ENCODE results near the gene PCDHA6. TPM values are rescaled to one million over a fixed set of nuclear protein-coding genes. Genes with fewer than 3 reads are reported as not detected.
"Not testable (repeated sequence)": the region's sequence is repeated elsewhere in the genome, so short reads cannot be mapped to it uniquely, and the experiment has no call there.

The PCDHA6 gene
- total RNA-seq, 2 donors from 2014 or later, result not detected

GRCh38 chr5:140801494-140801841, 26.3 kb upstream of the PCDHA6 start:
- no peak overlapping the region for H3K4me3 Mint-ChIP-seq
- H3K9me3 ChIP-seq (ENCODE audit: control insufficient read depth, low read length, poor library complexity, severe bottlenecking), result peaks cover 4% of the 10 kb centered on the region
- ATAC-seq, result no peak
- no peak for DNase-seq
- H3K4me1 Mint-ChIP-seq, result no peaks in the 10 kb centered on the region
- no peak overlapping the region for H3K27ac Mint-ChIP-seq
- H3K36me3 Mint-ChIP-seq (ENCODE audit: low read depth), result no peaks in the 10 kb centered on the region
- peaks cover 12% of the 10 kb centered on the region for H3K27me3 Mint-ChIP-seq

DNA sequence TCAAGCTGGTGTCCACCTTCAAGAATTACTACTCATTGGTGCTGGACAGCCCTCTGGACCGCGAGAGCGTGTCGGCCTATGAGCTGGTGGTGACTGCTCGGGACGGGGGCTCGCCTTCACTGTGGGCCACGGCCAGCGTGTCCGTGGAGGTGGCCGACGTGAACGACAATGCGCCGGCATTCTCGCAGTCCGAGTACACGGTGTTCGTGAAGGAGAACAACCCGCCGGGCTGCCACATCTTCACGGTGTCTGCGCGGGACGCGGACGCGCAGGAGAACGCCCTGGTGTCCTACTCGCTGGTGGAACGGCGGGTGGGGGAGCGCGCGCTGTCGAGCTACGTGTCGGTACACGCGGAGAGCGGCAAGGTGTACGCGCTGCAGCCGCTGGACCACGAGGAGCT, 25.4 kb upstream of the PCDHA6 start:
- H3K27me3 Mint-ChIP-seq, result peaks cover 12% of the 10 kb centered on the region
- not testable (repeated sequence) for H3K27ac Mint-ChIP-seq; DNase-seq; H3K36me3 Mint-ChIP-seq (ENCODE audit: low read depth); ATAC-seq; H3K4me3 Mint-ChIP-seq; H3K9me3 ChIP-seq (ENCODE audit: control insufficient read depth, low read length, poor library complexity, severe bottlenecking); H3K4me1 Mint-ChIP-seq

DNA sequence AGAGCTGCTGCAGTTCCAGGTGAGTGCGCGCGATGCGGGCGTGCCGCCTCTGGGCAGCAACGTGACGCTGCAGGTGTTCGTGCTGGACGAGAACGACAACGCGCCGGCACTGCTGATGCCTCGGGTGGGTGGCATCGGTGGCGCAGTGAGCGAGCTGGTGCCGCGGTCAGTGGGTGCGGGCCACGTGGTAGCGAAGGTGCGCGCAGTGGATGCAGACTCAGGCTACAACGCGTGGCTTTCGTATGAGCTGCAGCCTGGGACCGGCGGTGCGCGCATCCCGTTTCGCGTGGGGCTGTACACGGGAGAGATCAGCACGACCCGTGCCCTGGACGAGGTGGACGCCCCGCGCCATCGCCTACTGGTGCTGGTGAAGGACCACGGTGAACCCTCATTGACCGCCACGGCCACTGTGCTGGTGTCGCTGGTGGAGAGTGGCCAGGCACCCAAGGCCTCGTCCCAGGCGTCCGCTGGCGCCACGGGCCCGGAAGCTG, 24.9 kb upstream of the PCDHA6 start:
- DNase-seq, result no peak
- no peak overlapping the region for H3K27ac Mint-ChIP-seq
- H3K4me1 Mint-ChIP-seq, result no peaks in the 10 kb centered on the region
- peaks cover 12% of the 10 kb centered on the region for H3K27me3 Mint-ChIP-seq
- H3K4me3 Mint-ChIP-seq, result no peak overlapping the region
- H3K9me3 ChIP-seq (ENCODE audit: control insufficient read depth, low read length, poor library complexity, severe bottlenecking), result peaks cover 4% of the 10 kb centered on the region
- H3K36me3 Mint-ChIP-seq (ENCODE audit: low read depth), result no peaks in the 10 kb centered on the region
- ATAC-seq, result no peak

DNA sequence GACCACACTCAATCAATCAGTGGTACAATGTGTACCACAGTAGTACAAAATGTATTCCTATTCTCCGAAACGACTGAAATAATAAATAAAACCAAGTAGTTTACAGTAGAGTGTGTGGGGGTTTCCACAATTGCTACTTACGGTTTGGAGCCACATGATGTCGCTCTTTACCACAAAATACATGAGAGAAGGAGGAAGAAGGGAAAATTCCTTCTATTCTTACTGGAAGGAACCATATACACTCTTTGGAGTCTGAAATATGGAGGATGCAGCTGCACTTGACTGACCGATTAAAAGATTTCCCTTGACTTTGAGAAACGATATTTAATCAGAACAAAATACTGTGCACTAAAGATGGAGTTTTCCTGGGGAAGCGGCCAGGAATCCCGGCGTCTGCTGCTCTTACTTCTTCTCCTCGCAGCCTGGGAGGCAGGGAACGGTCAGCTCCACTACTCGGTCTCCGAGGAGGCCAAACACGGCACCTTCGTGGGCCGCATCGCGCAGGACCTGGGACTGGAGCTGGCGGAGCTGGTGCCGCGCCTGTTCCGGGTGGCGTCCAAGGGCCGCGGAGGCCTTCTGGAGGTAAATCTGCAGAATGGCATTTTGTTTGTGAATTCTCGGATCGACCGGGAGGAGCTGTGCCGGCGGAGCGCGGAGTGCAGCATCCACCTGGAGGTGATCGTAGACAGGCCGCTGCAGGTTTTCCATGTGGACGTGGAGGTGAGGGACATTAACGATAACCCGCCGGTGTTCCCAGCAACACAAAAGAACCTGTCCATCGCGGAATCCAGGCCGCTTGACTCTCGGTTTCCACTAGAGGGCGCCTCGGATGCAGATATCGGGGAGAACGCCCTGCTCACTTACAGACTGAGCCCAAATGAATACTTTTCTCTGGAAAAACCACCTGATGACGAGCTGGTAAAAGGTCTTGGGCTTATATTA, 20.7 kb upstream of the PCDHA6 start, which contains the start of gene PCDHA4:
Gene PCDHA4 (plus strand): TSS at position 235 of the 942 bp plus-strand sequence.
- H3K27me3 Mint-ChIP-seq, result peaks cover 12% of the 10 kb centered on the region
- no peak within 1 kb of the TSS for H3K27ac Mint-ChIP-seq
- H3K9me3 ChIP-seq (ENCODE audit: control insufficient read depth, low read length, poor library complexity, severe bottlenecking), result peaks cover 4% of the 10 kb centered on the region
- no peaks in the 10 kb centered on the region for H3K4me1 Mint-ChIP-seq
- ATAC-seq (no peak), DNase-seq (no peak)
- no peaks in the 10 kb centered on the region for H3K36me3 Mint-ChIP-seq (ENCODE audit: low read depth)
- no peak within 1 kb of the TSS for H3K4me3 Mint-ChIP-seq

- not testable (repeated sequence) for H3K36me3 Mint-ChIP-seq (ENCODE audit: low read depth); H3K4me1 Mint-ChIP-seq; ATAC-seq; H3K27ac Mint-ChIP-seq; H3K4me3 Mint-ChIP-seq; H3K9me3 ChIP-seq (ENCODE audit: control insufficient read depth, low read length, poor library complexity, severe bottlenecking); DNase-seq
- H3K27me3 Mint-ChIP-seq, result peaks cover 12% of the 10 kb centered on the region
Measured at GRCh38 chr5:140808241-140808888, 19.4 kb upstream of the PCDHA6 start.

GRCh38 chr5:140808889-140809291, 18.9 kb upstream of the PCDHA6 start:
- Mint-ChIP-seq H3K4me1 (no peaks in the 10 kb centered on the region), H3K4me3 (no peak overlapping the region), H3K36me3 (ENCODE audit: low read depth) (no peaks in the 10 kb centered on the region), H3K27me3 (peaks cover 12% of the 10 kb centered on the region), H3K27ac (no peak overlapping the region)
- H3K9me3 ChIP-seq (ENCODE audit: control insufficient read depth, low read length, poor library complexity, severe bottlenecking), result peaks cover 2% of the 10 kb centered on the region
- DNase-seq (no peak), ATAC-seq (no peak)

DNA sequence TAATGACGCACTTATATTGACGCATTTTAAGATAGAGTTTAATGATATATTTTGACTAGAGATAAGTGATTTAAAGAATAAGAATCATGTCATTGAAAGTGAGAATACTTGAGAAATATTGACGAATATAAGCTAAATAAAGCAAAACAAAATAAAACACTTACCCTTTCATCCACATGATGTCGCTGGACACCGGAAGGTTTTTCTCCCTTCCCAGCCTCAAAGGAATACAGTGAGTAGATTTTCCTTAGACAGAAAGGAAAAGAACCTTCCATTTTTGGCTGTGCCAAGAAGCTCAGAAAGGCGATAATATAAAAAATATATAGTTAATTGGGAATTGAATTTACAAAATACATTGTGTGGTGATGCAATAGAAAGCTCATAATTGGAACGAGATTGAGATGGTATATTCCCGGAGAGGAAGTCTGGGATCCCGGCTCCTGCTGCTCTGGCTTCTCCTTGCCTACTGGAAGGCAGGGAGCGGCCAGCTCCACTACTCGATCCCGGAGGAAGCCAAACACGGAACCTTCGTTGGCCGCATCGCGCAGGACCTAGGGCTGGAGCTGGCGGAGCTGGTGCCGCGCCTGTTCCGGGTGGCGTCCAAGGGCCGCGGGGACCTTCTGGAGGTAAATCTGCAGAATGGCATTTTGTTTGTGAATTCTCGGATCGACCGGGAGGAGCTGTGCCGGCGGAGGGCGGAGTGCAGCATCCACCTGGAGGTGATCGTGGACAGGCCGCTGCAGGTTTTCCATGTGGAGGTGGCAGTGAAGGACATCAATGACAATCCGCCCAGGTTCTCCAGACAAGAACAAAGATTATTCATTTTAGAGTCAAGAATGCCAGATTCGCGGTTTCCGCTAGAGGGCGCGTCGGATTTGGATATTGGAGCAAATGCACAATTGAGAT, 6.1 kb upstream of the PCDHA6 start, which contains the start of gene PCDHA5:
Gene PCDHA5 (plus strand): TSS at position 239 of the 906 bp plus-strand sequence.
- Mint-ChIP-seq H3K4me3 (no peak within 1 kb of the TSS), H3K27ac (no peak within 1 kb of the TSS), H3K36me3 (ENCODE audit: low read depth) (no peaks in the 10 kb centered on the region), H3K27me3 (no peaks in the 10 kb centered on the region), H3K4me1 (no peaks in the 10 kb centered on the region)
- ATAC-seq (no peak), DNase-seq (no peak)
- no peaks in the 10 kb centered on the region for H3K9me3 ChIP-seq (ENCODE audit: control insufficient read depth, low read length, poor library complexity, severe bottlenecking)

DNA sequence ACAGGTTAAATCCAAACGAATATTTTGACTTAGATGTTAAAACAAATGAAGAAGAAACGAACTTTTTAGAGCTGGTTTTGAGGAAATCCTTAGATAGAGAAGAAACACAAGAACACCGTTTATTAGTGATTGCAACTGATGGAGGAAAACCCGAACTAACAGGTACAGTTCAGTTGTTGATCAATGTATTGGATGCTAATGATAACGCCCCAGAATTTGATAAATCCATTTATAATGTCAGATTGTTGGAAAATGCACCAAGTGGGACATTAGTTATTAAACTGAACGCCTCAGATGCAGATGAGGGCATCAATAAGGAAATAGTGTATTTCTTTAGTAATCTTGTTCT, 5.5 kb upstream of the PCDHA6 start:
- Mint-ChIP-seq H3K4me1 (no peaks in the 10 kb centered on the region), H3K36me3 (ENCODE audit: low read depth) (no peaks in the 10 kb centered on the region), H3K27ac (no peak overlapping the region), H3K27me3 (peaks cover 6% of the 10 kb centered on the region), H3K4me3 (no peak overlapping the region)
- no peaks in the 10 kb centered on the region for H3K9me3 ChIP-seq (ENCODE audit: control insufficient read depth, low read length, poor library complexity, severe bottlenecking)
- ATAC-seq, result no peak
- DNase-seq, result no peak

DNA sequence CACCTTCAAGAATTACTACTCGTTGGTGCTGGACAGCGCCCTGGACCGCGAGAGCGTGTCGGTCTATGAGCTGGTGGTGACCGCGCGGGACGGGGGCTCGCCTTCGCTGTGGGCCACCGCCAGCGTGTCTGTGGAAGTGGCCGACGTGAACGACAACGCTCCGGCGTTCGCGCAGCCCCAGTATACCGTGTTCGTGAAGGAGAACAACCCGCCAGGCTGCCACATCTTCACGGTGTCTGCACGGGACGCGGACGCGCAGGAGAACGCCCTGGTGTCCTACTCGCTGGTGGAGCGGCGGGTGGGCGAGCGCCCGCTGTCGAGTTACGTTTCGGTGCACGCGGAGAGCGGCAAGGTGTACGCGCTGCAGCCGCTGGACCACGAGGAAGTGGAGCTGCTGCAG, 4.8 kb upstream of the PCDHA6 start:
- ATAC-seq; DNase-seq; H3K9me3 ChIP-seq (ENCODE audit: control insufficient read depth, low read length, poor library complexity, severe bottlenecking); H3K36me3 Mint-ChIP-seq (ENCODE audit: low read depth); H3K4me3 Mint-ChIP-seq; H3K27ac Mint-ChIP-seq; H3K4me1 Mint-ChIP-seq: not testable (repeated sequence)
- peaks cover 12% of the 10 kb centered on the region for H3K27me3 Mint-ChIP-seq

DNA sequence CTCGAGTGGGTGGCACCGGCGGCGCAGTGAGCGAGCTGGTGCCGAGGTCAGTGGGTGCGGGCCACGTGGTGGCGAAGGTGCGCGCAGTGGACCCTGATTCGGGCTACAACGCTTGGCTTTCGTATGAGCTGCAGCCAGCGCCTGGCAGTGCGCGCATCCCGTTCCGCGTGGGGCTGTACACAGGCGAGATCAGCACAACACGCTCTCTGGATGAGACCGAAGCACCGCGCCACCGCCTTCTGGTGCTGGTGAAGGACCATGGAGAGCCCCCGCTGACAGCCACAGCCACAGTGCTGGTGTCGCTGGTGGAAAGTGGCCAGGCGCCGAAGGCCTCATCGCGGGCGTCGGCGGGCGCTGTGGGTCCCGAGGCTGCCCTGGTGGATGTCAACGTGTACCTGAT, 4.3 kb upstream of the PCDHA6 start:
- no peaks in the 10 kb centered on the region for H3K36me3 Mint-ChIP-seq (ENCODE audit: low read depth)
- no peak for ATAC-seq
- H3K4me3 Mint-ChIP-seq, result no peak overlapping the region
- peaks cover 17% of the 10 kb centered on the region for H3K27me3 Mint-ChIP-seq
- no peak overlapping the region for H3K27ac Mint-ChIP-seq
- H3K4me1 Mint-ChIP-seq, result no peaks in the 10 kb centered on the region
- DNase-seq, result no peak
- H3K9me3 ChIP-seq (ENCODE audit: control insufficient read depth, low read length, poor library complexity, severe bottlenecking), result no peaks in the 10 kb centered on the region

- Mint-ChIP-seq H3K4me3 (no peak overlapping the region), H3K36me3 (ENCODE audit: low read depth) (no peaks in the 10 kb centered on the region), H3K27me3 (peaks cover 18% of the 10 kb centered on the region), H3K27ac (no peak overlapping the region), H3K4me1 (no peaks in the 10 kb centered on the region)
- DNase-seq (no peak), ATAC-seq (no peak)
- no peaks in the 10 kb centered on the region for H3K9me3 ChIP-seq (ENCODE audit: control insufficient read depth, low read length, poor library complexity, severe bottlenecking)
Measured at GRCh38 chr5:140828362-140828737, 590 bp downstream of the PCDHA6 start.

GRCh38 chr5:140829511-140830501, 2.0 kb downstream of the PCDHA6 start:
- H3K27ac Mint-ChIP-seq; ATAC-seq; H3K36me3 Mint-ChIP-seq (ENCODE audit: low read depth); H3K4me3 Mint-ChIP-seq; DNase-seq; H3K4me1 Mint-ChIP-seq; H3K9me3 ChIP-seq (ENCODE audit: control insufficient read depth, low read length, poor library complexity, severe bottlenecking): not testable (repeated sequence)
- peaks cover 26% of the 10 kb centered on the region for H3K27me3 Mint-ChIP-seq
